HEK293 (cell line): Measurements from ENCODE around the gene ASXL2.

ENCODE experiments used
- CTCF ChIA-PET: fragments of 350-600 bp; formaldehyde crosslinking; extraction: SDS; loops from one replicate; lab custom pipeline; 2021; ENCODE audit warnings: antibody characterized with exemption; lab: Yijun Ruan, JAX
- POLR2A ChIA-PET: fragments of 300-600 bp; formaldehyde crosslinking; extraction: SDS; loops from one replicate; lab custom pipeline; 2020; ENCODE audit warnings: antibody characterized with exemption, inconsistent platforms; lab: Yijun Ruan, JAX
- H3K27ac ChIP-seq: fragments of 200-500 bp; sonication (Bioruptor generic); 2 replicates; pipeline ENCODE4 v1.5.1; 2014; ENCODE audit warnings: low read depth, low read length, control low read depth, inconsistent platforms; ENCODE audit errors: extremely low read depth
- H3K36me3 ChIP-seq, 2 experiments: fragments of 200-500 bp in 1 of 2; sonication (Bioruptor generic) in 1 of 2; 1 replicate in 1 of 2; 2 replicates in 1 of 2; pipeline ENCODE4 v1.5.1; 2014 to 2017; ENCODE audit warnings: inconsistent platforms in 2 of 2, low read length in 2 of 2; ENCODE audit not compliant: control insufficient read depth in 2 of 2, insufficient read depth in 1 of 2
- H3K4me1 ChIP-seq: fragments of 200-500 bp; sonication (Bioruptor generic); 2 replicates; pipeline ENCODE4 v1.5.1; 2014; ENCODE audit warnings: mild to moderate bottlenecking, low read length, inconsistent platforms; ENCODE audit not compliant: control insufficient read depth, insufficient read depth
- H3K4me3 ChIP-seq: 2 replicates; pipeline ENCODE4 v1.5.1; 2011; ENCODE audit warnings: low read depth, mild to moderate bottlenecking, control low read depth, low read length, moderate library complexity
- H3K9me3 ChIP-seq: fragments of 200-500 bp; sonication (Bioruptor generic); 2 replicates; pipeline ENCODE4 v1.5.1; 2014; ENCODE audit warnings: low read depth, low read length, inconsistent platforms; ENCODE audit not compliant: control insufficient read depth, insufficient read depth
- GLI2 ChIP-seq: fragments of 450-650 bp; formaldehyde crosslinking; IDR thresholded peaks from 2 replicates; pipeline ENCODE4; 2017; ENCODE audit warnings: missing biosample characterization, missing genetic modification characterization, low read depth, borderline replicate concordance
- SCRT2 ChIP-seq: fragments of 450-650 bp; formaldehyde crosslinking; IDR thresholded peaks from 2 replicates; pipeline ENCODE4 v1.5.1; 2016; ENCODE audit warnings: missing biosample characterization, missing genetic modification characterization
- SP3 ChIP-seq: fragments of 450-650 bp; formaldehyde crosslinking; IDR thresholded peaks from 2 replicates; pipeline ENCODE4 v1.5.1; 2016; ENCODE audit warnings: missing biosample characterization, missing genetic modification characterization
- SP7 ChIP-seq: fragments of 450-650 bp; formaldehyde crosslinking; IDR thresholded peaks from 2 replicates; pipeline ENCODE4 v1.5.1; 2016; ENCODE audit warnings: missing biosample characterization, missing genetic modification characterization
- TRIM28 ChIP-seq: IDR thresholded peaks from 2 replicates; pipeline ENCODE4 v1.6.1; 2011; ENCODE audit warnings: low read length, control low read depth, borderline replicate concordance
- ZEB2 ChIP-seq: fragments of 450-650 bp; formaldehyde crosslinking; IDR thresholded peaks from 2 replicates; pipeline ENCODE4 v1.5.1; 2016; ENCODE audit warnings: missing biosample characterization, missing genetic modification characterization
- ZNF248 ChIP-seq: fragments of 450-650 bp; formaldehyde crosslinking; IDR thresholded peaks from 2 replicates; pipeline ENCODE4 v1.5.1; 2017; ENCODE audit warnings: missing biosample characterization, missing genetic modification characterization
- ZNF335 ChIP-seq: fragments of 450-650 bp; formaldehyde crosslinking; conservative IDR thresholded peaks from 2 replicates; pipeline ENCODE4 v1.5.1; 2016; ENCODE audit warnings: missing biosample characterization, missing genetic modification characterization
- ZNF660 ChIP-seq: fragments of 450-650 bp; IDR thresholded peaks from 2 replicates; pipeline ENCODE4 v1.5.1; 2018; ENCODE audit warnings: missing biosample characterization, mild to moderate bottlenecking, missing genetic modification characterization
- ZNF701 ChIP-seq: fragments of 450-650 bp; formaldehyde crosslinking; IDR thresholded peaks from 2 replicates; pipeline ENCODE4 v1.5.1; 2016; ENCODE audit warnings: missing biosample characterization, missing genetic modification characterization
- ZNF837 ChIP-seq: fragments of 450-650 bp; formaldehyde crosslinking; IDR thresholded peaks from 2 replicates; pipeline ENCODE4 v1.5.1; 2016; ENCODE audit warnings: missing biosample characterization, missing genetic modification characterization
- TF ChIP-seq, protein P1 (sequence below): fragments of 450-650 bp; formaldehyde crosslinking; conservative IDR thresholded peaks from 2 replicates; pipeline ENCODE4 v1.5.1; 2016; ENCODE audit warnings: low read depth, missing biosample characterization, missing genetic modification characterization
- TF ChIP-seq, protein P2 (sequence below): fragments of 450-650 bp; formaldehyde crosslinking; IDR thresholded peaks from 2 replicates; pipeline ENCODE4 v1.5.1; 2016; ENCODE audit warnings: missing biosample characterization, missing genetic modification characterization

The ASXL2 gene

DNA sequence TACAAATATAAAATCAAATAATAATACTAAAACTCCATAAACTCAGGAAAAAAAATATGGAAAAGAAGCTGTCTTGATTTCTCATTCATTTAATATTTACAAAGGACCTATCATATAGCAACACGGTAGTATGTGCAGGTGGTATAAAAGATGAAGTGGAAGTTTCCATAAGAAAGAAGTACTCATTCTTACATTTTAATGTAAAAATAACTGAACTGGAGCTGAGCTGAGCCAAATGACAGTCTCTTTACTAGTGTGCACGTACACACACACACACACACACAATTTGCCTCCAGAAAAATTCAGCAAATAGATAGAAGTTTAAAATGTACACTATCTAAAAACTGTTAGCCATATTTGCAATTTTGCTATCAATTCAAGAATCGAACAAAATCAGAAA lies 54.1 kb downstream of the ASXL2 start:
- ChIA-PET POLR2A (interaction anchor here (0.7 kb wide), 1 partner anchor 14 kb away, joined by 3 read pairs; no protein-coding TSS in a partner anchor), CTCF (interaction anchor here (0.9 to 2.5 kb wide), 2 partner anchors 19 to 28 kb away, joined by 4 to 13 read pairs; no protein-coding TSS in a partner anchor)
- no peak for TF ChIP-seq ZNF248 (tag by site-specific recombination)
- TF ChIP-seq ZNF701 (tag by site-specific recombination): no peak
- TF ChIP-seq ZNF660 (tag by site-specific recombination): no peak
- no peak for TF ChIP-seq ZEB2
- TF ChIP-seq, protein P1, sequence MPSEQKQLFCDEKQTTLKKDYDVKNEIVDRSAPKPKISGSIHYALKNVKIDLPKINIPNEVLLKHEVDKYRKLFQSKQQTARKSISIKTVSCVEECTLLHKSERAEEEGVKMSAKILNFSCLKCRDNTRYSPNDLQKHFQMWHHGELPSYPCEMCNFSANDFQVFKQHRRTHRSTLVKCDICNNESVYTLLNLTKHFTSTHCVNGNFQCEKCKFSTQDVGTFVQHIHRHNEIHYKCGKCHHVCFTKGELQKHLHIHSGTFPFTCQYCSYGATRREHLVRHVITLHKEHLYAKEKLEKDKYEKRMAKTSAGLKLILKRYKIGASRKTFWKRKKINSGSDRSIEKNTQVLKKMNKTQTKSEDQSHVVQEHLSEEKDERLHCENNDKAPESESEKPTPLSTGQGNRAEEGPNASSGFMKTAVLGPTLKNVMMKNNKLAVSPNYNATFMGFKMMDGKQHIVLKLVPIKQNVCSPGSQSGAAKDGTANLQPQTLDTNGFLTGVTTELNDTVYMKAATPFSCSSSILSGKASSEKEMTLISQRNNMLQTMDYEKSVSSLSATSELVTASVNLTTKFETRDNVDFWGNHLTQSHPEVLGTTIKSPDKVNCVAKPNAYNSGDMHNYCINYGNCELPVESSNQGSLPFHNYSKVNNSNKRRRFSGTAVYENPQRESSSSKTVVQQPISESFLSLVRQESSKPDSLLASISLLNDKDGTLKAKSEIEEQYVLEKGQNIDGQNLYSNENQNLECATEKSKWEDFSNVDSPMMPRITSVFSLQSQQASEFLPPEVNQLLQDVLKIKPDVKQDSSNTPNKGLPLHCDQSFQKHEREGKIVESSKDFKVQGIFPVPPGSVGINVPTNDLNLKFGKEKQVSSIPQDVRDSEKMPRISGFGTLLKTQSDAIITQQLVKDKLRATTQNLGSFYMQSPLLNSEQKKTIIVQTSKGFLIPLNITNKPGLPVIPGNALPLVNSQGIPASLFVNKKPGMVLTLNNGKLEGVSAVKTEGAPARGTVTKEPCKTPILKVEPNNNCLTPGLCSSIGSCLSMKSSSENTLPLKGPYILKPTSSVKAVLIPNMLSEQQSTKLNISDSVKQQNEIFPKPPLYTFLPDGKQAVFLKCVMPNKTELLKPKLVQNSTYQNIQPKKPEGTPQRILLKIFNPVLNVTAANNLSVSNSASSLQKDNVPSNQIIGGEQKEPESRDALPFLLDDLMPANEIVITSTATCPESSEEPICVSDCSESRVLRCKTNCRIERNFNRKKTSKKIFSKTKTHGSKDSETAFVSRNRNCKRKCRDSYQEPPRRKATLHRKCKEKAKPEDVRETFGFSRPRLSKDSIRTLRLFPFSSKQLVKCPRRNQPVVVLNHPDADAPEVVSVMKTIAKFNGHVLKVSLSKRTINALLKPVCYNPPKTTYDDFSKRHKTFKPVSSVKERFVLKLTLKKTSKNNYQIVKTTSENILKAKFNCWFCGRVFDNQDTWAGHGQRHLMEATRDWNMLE (tag by site-specific recombination): no peak
- Histone ChIP-seq H3K4me3 (no peak overlapping the region), H3K27ac (no peak overlapping the region), H3K9me3 (no peaks in the 10 kb centered on the region), H3K36me3 (no peaks in the 10 kb centered on the region), H3K4me1 (peaks cover 4% of the 10 kb centered on the region; the same call in 1 of the 2 replicates)

DNA sequence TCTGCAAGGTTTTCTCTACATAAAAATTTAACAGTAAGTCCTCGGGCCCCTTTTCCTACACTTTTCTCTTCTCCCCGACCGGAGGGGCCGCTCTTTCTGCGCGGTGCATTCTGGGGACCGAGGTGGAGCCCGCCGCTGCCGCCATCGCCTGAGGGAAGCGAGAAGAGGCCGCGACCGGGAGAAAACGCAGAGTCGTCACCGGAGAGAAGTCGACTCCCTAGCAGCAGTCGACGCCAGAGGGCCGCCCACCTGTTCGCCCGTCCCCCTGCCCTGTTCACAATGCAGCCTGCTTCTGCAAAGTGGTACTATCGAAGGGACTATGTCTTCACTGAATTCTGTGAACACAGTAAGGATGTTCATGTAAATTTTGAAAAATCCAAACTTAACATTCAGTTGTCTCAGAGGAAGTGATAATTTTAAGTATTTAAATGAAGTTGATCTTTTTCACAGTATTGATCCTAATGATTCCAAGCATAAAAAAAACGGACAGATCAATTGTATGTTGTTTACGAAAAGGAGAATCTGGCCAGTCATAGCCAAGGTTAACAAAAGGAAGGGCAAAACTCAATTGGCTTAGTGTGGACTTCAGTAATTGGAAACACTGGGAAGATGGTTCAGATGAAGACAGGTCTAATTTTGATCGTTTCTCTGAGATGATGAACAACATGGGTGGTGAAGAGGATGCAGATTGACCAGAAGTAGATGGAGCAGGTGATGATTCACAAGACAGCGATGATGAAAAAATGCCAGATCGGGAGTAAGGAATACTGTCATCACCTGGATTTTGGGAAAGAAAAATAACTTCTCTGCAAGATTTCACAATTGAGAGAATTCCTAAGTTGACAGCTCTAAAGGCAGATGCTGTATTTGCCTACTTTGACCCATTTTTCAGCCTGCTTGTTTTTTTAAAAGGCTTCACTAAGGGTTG lies 55.8 kb downstream of the ASXL2 start:
- POLR2A ChIA-PET: no interaction called here
- Histone ChIP-seq H3K9me3 (no peaks in the 10 kb centered on the region), H3K4me3 (no peak overlapping the region), H3K36me3 (no peaks in the 10 kb centered on the region), H3K4me1 (peaks cover 4% of the 10 kb centered on the region; the same call in 1 of the 2 replicates), H3K27ac (peak overlapping the region; percentile 60; the same call in 1 of the 2 replicates)
- CTCF ChIA-PET: interaction anchor here (1.1 kb wide), 1 partner anchor 14 kb away, joined by 3 read pairs; no protein-coding TSS in a partner anchor
- TF ChIP-seq GLI2 (no peak), ZNF335 (tag by site-specific recombination) (0 out of 2 replicates have a peak, but pooled peaks have one; percentile 10), SP7 (no peak), TRIM28 (no peak), SP3 (tag by site-specific recombination) (no peak), SCRT2 (peak; percentile 64; the same call in 1 of the 2 replicates), ZNF837 (tag by site-specific recombination) (no peak)
- TF ChIP-seq, protein P2, sequence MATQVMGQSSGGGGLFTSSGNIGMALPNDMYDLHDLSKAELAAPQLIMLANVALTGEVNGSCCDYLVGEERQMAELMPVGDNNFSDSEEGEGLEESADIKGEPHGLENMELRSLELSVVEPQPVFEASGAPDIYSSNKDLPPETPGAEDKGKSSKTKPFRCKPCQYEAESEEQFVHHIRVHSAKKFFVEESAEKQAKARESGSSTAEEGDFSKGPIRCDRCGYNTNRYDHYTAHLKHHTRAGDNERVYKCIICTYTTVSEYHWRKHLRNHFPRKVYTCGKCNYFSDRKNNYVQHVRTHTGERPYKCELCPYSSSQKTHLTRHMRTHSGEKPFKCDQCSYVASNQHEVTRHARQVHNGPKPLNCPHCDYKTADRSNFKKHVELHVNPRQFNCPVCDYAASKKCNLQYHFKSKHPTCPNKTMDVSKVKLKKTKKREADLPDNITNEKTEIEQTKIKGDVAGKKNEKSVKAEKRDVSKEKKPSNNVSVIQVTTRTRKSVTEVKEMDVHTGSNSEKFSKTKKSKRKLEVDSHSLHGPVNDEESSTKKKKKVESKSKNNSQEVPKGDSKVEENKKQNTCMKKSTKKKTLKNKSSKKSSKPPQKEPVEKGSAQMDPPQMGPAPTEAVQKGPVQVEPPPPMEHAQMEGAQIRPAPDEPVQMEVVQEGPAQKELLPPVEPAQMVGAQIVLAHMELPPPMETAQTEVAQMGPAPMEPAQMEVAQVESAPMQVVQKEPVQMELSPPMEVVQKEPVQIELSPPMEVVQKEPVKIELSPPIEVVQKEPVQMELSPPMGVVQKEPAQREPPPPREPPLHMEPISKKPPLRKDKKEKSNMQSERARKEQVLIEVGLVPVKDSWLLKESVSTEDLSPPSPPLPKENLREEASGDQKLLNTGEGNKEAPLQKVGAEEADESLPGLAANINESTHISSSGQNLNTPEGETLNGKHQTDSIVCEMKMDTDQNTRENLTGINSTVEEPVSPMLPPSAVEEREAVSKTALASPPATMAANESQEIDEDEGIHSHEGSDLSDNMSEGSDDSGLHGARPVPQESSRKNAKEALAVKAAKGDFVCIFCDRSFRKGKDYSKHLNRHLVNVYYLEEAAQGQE (tag by site-specific recombination): no peak
